HG03280 (cell line): Measurements from ENCODE around the gene PCDHGA9.
"Not testable (repeated sequence)": the region's sequence is repeated elsewhere in the genome, so short reads cannot be mapped to it uniquely, and the experiment has no call there.

Source experiments
- ATAC-seq: cut with Tn5 transposase; IDR thresholded peaks from one replicate; pipeline ENCODE4 v1.9.1; 2021; ENCODE audit warnings: mild to moderate bottlenecking, moderate library complexity; ENCODE audit not compliant: unreplicated experiment

Gene PCDHGA9

GRCh38 chr5:141383345-141383744 lies 19.2 kb upstream of the PCDHGA9 start:
- ATAC-seq = no peak

DNA sequence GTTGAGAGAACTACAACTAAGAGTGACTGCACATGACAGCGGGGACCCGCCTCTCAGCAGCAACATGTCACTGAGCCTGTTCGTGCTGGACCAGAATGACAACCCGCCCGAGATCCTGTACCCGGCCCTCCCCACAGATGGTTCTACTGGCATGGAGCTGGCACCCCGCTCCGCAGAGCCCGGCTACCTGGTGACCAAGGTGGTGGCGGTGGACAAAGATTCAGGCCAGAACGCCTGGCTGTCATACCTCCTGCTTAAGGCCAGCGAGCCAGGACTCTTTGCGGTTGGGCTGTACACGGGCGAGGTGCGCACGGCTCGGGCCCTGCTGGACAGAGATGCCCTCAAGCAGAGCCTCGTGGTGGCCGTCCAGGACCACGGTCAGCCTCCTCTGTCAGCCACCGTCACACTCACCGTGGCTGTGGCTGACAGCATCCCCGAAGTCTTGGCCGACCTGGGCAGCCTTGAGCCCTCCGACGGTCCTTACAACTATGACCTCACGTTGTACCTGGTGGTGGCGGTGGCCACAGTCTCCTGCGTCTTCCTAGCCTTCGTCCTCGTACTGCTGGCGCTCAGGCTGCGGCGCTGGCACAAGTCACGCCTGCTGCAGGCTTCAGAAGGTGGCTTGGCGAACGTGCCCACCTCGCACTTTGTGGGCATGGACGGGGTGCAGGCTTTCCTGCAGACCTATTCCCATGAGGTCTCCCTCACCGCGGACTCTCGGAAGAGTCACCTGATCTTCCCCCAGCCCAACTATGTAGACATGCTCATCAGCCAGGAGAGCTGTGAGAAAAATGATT lies 17.9 kb upstream of the PCDHGA9 start:
- no peak for ATAC-seq

- peak; percentile 93 for ATAC-seq
Measured at GRCh38 chr5:141387557-141388311, 14.8 kb upstream of the PCDHGA9 start, which contains the start of gene PCDHGB4. Gene PCDHGB4, plus strand, starts transcription at chr5:141387698. Its CDS starts 187 bp downstream, at chr5:141387885.

GRCh38 chr5:141388661-141389060 lies 13.9 kb upstream of the PCDHGA9 start:
- ATAC-seq = no peak

- no peak for ATAC-seq
Measured at GRCh38 chr5:141389153-141390042, 13.2 kb upstream of the PCDHGA9 start.

- ATAC-seq = no peak
Measured at GRCh38 chr5:141392429-141393198, 10.0 kb upstream of the PCDHGA9 start, which contains the start of gene PCDHGA8. Gene PCDHGA8, plus strand, starts transcription at chr5:141392633. Its CDS starts 181 bp downstream, at chr5:141392814.

DNA sequence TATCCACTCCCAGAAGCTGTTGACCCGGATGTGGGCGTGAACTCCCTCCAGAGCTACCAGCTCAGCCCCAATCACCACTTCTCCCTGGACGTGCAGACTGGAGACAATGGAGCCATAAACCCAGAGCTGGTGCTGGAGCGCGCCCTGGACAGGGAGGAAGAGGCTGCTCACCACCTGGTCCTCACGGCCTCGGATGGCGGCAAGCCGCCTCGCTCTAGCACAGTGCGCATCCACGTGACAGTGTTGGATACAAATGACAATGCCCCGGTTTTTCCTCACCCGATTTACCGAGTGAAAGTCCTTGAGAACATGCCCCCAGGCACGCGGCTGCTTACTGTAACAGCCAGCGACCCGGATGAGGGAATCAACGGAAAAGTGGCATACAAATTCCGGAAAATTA lies 9.3 kb upstream of the PCDHGA9 start:
- no peak for ATAC-seq

DNA sequence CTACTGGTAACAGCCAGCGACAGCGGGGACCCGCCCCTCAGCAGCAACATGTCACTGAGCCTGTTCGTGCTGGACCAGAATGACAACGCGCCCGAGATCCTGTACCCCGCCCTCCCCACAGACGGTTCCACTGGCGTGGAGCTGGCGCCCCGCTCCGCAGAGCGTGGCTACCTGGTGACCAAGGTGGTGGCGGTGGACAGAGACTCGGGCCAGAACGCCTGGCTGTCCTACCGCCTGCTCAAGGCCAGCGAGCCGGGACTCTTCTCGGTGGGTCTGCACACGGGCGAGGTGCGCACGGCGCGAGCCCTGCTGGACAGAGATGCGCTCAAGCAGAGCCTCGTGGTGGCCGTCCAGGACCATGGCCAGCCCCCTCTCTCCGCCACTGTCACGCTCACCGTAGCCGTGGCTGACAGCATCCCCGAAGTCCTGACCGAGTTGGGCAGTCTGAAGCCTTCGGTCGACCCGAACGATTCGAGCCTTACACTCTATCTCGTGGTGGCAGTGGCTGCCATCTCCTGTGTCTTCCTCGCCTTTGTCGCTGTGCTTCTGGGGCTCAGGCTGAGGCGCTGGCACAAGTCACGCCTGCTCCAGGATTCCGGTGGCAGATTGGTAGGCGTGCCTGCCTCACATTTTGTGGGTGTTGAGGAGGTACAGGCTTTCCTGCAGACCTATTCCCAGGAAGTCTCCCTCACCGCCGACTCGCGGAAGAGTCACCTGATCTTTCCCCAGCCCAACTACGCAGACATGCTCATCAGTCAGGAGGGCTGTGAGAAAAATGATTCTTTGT lies 8.0 kb upstream of the PCDHGA9 start:
- not testable (repeated sequence) for ATAC-seq

GRCh38 chr5:141397756-141398551 lies 4.6 kb upstream of the PCDHGA9 start, which contains the start of gene PCDHGB5:
Gene PCDHGB5, plus strand, starts transcription at chr5:141397947. Its CDS starts 181 bp downstream, at chr5:141398128.
- ATAC-seq = not testable (repeated sequence)

DNA sequence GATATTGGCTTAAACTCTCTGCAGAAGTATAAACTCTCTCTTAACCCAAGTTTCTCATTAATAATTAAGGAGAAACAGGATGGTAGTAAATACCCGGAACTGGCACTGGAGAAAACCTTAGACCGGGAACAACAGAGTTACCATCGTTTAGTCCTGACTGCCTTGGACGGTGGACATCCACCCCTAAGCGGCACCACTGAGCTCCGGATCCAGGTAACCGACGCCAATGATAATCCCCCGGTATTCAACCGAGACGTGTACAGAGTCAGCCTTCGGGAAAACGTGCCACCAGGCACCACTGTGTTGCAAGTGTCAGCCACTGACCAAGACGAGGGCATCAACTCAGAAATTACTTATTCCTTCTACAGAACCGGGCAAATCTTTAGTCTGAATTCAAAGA lies 4.0 kb upstream of the PCDHGA9 start:
- ATAC-seq = no peak

DNA sequence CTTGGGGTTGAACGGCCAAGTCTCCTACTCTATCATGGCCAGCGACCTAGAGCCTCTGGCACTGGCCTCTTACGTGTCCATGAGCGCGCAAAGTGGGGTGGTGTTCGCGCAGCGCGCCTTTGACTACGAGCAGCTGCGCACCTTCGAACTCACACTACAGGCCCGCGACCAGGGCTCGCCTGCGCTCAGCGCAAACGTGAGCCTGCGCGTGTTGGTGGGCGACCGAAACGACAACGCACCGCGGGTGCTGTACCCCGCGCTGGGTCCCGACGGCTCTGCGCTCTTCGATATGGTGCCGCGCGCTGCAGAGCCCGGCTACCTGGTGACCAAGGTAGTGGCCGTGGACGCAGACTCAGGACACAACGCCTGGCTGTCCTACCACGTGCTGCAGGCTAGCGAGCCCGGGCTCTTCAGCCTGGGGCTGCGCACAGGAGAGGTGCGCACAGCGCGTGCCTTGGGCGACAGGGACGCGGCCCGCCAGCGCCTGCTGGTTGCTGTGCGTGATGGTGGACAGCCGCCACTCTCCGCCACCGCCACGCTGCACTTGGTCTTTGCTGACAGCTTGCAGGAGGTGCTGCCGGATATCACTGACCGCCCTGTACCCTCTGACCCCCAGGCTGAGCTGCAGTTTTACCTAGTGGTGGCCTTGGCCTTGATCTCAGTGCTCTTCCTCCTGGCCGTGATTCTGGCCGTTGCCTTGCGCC lies 2.9 kb upstream of the PCDHGA9 start:
- ATAC-seq = no peak

- ATAC-seq = no peak
Measured at GRCh38 chr5:141403387-141403786, 809 bp downstream of the PCDHGA9 start.

DNA sequence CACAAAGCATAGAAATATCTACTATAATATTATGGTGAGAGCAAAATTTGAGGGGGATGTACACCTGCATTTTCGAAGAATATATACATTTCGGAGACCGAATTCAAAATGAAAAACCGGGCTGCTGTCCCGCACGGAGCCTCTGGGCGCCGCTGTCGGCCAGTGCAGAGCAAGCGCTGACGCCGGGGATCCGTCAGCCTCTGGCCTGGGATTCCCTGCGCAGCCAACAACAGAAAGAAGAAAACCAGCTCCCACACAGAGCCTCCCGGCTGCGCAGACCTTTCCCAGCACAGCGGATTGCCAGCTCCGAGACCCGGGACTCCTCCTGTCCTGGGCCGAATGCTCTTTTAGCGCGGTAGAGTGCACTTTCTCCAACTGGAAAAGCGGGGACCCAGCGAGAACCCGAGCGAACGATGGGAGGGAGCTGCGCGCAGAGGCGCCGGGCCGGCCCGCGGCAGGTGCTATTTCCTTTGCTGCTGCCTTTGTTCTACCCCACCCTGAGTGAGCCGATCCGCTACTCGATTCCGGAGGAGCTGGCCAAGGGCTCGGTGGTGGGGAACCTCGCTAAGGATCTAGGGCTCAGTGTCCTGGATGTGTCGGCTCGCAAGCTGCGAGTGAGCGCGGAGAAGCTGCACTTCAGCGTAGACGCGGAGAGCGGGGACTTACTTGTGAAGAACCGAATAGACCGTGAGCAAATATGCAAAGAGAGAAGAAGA lies 5.4 kb downstream of the PCDHGA9 start, which contains the start of gene PCDHGB6:
PCDHGB6 (plus strand) TSS at position 232 of the 716 bp plus-strand sequence; CDS start at position 414, 182 bp downstream.
- ATAC-seq = peak; percentile 66

GRCh38 chr5:141409598-141410306 lies 7.2 kb downstream of the PCDHGA9 start:
- no peak for ATAC-seq

GRCh38 chr5:141411575-141411974 lies 9.0 kb downstream of the PCDHGA9 start:
- no peak for ATAC-seq

DNA sequence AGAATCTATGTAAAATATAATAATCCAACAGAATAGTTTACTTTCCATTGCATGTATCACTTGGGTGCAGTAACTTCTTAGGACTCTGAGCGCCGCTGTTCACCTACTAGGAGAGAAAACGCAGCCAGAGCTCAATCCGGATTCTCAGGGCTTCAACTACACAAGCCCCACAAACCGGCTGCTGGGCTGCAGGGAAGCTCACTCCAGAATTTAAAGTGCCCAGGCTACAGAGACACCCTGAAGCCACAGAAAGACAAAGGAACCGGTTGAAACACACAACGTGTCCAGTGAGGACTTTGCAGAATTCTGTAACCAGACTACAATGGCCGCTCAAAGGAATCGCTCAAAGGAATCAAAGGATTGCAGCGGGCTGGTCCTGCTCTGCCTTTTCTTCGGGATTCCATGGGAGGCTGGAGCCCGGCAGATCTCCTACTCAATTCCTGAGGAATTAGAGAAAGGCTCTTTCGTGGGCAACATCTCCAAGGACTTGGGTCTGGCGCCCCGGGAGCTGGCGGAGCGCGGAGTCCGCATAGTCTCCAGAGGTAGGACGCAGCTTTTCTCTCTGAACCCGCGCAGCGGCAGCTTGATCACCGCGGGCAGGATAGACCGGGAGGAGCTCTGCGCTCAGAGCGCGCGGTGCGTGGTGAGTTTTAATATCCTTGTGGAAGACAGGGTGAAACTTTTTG lies 10.4 kb downstream of the PCDHGA9 start, which contains the start of gene PCDHGA10:
PCDHGA10 (plus strand) TSS at position 134 of the 686 bp plus-strand sequence; CDS start at position 323, 189 bp downstream.
- peak; percentile 66 for ATAC-seq
